Measurements from ENCODE around the gene CCKAR. TPM values are rescaled to one million over a fixed set of nuclear protein-coding genes. Genes with fewer than 3 reads are reported as not detected.

Gene CCKAR
- total RNA-seq, 4 donors from 2014 or later = 1.2 to 3.4 (median 1.5) TPM

GRCh38 chr4:26493461-26493860 is 3.2 kb upstream of the CCKAR start:
- no peak overlapping the region for H3K27ac ChIP-seq (replicated peaks in 1 of 4)
- peaks cover 0 to 7% (median 0%) of the 10 kb centered on the region in 4 donors for H3K27me3 ChIP-seq
- H3K9me3 ChIP-seq = no peaks in the 10 kb centered on the region
- DNase-seq (ENCODE audit: extremely low spot score) = peak; percentile 70
- H3K4me3 ChIP-seq = no peak overlapping the region
- intact Hi-C loops (cut with DNase I) = no loop called here
- WGBS = 86% methylated on average over 4 of the region's 4 CpGs
- no peaks in the 10 kb centered on the region for H3K4me1 ChIP-seq
- H3K36me3 ChIP-seq = no peaks in the 10 kb centered on the region
- no peak for TF ChIP-seq EP300 (IDR thresholded peaks at IDR 0.05)
- no peak for TF ChIP-seq POLR2A (IDR thresholded peaks at IDR 0.05; ENCODE audit: low read depth)
- no peak for TF ChIP-seq POLR2AphosphoS5 (IDR thresholded peaks at IDR 0.05)
- no peak for TF ChIP-seq CTCF (IDR thresholded peaks at IDR 0.05)

GRCh38 chr4:26491449-26492170 is 1.3 kb upstream of the CCKAR start:
- H3K27me3 ChIP-seq = peaks cover 0 to 7% (median 0%) of the 10 kb centered on the region in 4 donors
- no peaks in the 10 kb centered on the region for H3K36me3 ChIP-seq
- intact Hi-C loops (cut with DNase I) = no loop called here
- WGBS = 93% methylated on average over 4 of the region's 7 CpGs
- H3K4me3 ChIP-seq = no peak overlapping the region
- H3K9me3 ChIP-seq = no peaks in the 10 kb centered on the region
- no peak for DNase-seq (ENCODE audit: extremely low spot score)
- H3K27ac ChIP-seq (replicated peaks in 1 of 4) = no peak overlapping the region
- no peak for TF ChIP-seq CTCF (IDR thresholded peaks at IDR 0.05)
- no peak for TF ChIP-seq EP300 (IDR thresholded peaks at IDR 0.05)
- TF ChIP-seq POLR2A (IDR thresholded peaks at IDR 0.05; ENCODE audit: low read depth) = no peak
- TF ChIP-seq POLR2AphosphoS5 (IDR thresholded peaks at IDR 0.05) = no peak
- H3K4me1 ChIP-seq = no peaks in the 10 kb centered on the region

GRCh38 chr4:26490960-26491284 is 638 bp upstream of the CCKAR start:
- intact Hi-C loops (cut with DNase I) = no loop called here
- Histone ChIP-seq H3K9me3 (no peaks in the 10 kb centered on the region), H3K27me3 (peaks cover 0 to 7% (median 0%) of the 10 kb centered on the region in 4 donors), H3K4me3 (no peak overlapping the region), H3K27ac (replicated peaks in 1 of 4) (no peak overlapping the region), H3K4me1 (no peaks in the 10 kb centered on the region), H3K36me3 (no peaks in the 10 kb centered on the region)
- no peak for DNase-seq (ENCODE audit: extremely low spot score)
- 83% methylated on average over 4 of the region's 4 CpGs for WGBS
- no peak for TF ChIP-seq CTCF (IDR thresholded peaks at IDR 0.05)
- TF ChIP-seq POLR2AphosphoS5 (IDR thresholded peaks at IDR 0.05) = no peak
- TF ChIP-seq EP300 (IDR thresholded peaks at IDR 0.05) = no peak
- TF ChIP-seq POLR2A (IDR thresholded peaks at IDR 0.05; ENCODE audit: low read depth) = no peak

- no peak for DNase-seq (ENCODE audit: extremely low spot score)
- intact Hi-C loops (cut with DNase I) = no loop called here
- TF ChIP-seq POLR2AphosphoS5 (IDR thresholded peaks at IDR 0.05) = no peak
- TF ChIP-seq CTCF (IDR thresholded peaks at IDR 0.05) = no peak
- TF ChIP-seq EP300 (IDR thresholded peaks at IDR 0.05) = no peak
- no peak for TF ChIP-seq POLR2A (IDR thresholded peaks at IDR 0.05; ENCODE audit: low read depth)
- Histone ChIP-seq H3K27me3 (peaks cover 0 to 7% (median 0%) of the 10 kb centered on the region in 4 donors), H3K36me3 (no peaks in the 10 kb centered on the region), H3K4me3 (no peak overlapping the region), H3K4me1 (peaks cover 0 to 4% (median 2%) of the 10 kb centered on the region in 4 donors), H3K9me3 (no peaks in the 10 kb centered on the region), H3K27ac (replicated peaks in 1 of 4) (no peak overlapping the region)
- WGBS = 78% methylated on average over 19 of the region's 19 CpGs
Observed at GRCh38 chr4:26489101-26489985, 941 bp downstream of the CCKAR start.

All from esophagus muscularis mucosa (tissue), 4 donors.